Measurements from ENCODE around the gene IQCH. TPM values are rescaled to one million over a fixed set of nuclear protein-coding genes. Genes with fewer than 3 reads are reported as not detected.
"Not testable (repeated sequence)": the region's sequence is repeated elsewhere in the genome, so short reads cannot be mapped to it uniquely, and the experiment has no call there.

IQCH gene
- total and polyA plus RNA-seq, 9 donors: 0.54 to 10.0 (median 0.84) TPM

DNA sequence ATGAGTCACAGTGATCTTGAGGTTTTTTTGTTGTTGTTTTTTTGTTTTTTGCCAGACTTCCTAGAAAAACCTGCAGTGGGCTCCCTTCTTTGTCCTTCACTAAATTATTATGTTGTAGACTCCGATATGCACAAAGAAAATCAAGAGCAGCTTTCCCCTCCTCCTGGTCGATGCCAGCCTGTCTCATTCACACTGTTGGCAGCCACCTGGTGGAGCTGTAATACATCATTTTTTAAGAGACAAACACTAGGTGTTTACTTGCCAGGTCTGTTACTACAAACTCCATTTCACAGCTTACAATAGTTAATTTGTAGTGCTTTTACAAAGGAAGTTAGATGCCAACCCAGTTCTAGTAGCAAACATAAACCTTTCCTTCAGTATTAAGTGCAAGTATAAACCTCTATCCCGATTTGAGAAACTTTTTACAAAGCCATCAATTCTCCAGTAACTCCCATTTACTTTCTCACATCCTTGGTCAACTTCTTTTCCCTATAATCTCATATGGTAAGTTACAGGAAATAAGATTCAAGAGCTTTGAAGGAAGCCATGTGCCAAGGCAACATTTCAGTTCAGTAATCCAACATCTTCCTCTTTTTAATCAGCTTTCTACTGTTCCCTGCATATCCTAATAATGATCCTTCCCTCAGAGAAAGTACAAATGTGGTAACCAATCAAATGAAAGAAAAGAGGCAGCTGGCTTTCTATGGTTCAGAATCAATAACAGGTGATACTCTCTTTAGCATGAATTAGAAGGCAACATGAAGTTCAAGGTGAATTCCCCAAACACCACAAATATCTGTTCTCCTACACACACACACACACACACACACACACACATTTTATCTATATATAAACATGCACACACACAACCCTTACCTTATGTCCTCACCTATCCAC, 14.1 kb upstream of the IQCH start:
- H3K4me1 ChIP-seq (ENCODE audit: insufficient read depth): no peaks in the 10 kb centered on the region
- no peak for TF ChIP-seq EP300 (IDR thresholded peaks at IDR 0.05)
- TF ChIP-seq POLR2A (IDR thresholded peaks at IDR 0.05): no peak
- TF ChIP-seq, protein P1, sequence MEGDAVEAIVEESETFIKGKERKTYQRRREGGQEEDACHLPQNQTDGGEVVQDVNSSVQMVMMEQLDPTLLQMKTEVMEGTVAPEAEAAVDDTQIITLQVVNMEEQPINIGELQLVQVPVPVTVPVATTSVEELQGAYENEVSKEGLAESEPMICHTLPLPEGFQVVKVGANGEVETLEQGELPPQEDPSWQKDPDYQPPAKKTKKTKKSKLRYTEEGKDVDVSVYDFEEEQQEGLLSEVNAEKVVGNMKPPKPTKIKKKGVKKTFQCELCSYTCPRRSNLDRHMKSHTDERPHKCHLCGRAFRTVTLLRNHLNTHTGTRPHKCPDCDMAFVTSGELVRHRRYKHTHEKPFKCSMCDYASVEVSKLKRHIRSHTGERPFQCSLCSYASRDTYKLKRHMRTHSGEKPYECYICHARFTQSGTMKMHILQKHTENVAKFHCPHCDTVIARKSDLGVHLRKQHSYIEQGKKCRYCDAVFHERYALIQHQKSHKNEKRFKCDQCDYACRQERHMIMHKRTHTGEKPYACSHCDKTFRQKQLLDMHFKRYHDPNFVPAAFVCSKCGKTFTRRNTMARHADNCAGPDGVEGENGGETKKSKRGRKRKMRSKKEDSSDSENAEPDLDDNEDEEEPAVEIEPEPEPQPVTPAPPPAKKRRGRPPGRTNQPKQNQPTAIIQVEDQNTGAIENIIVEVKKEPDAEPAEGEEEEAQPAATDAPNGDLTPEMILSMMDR (IDR thresholded peaks at IDR 0.05): no peak
- DNase-seq: no peak
- H3K9me3 ChIP-seq: no peaks in the 10 kb centered on the region
- H3K27me3 ChIP-seq: no peaks in the 10 kb centered on the region
- no peak overlapping the region for H3K4me3 ChIP-seq
- WGBS, 3 donors: 60 to 70% (median 66%) methylated on average over 3 of the region's 3 CpGs
- intact Hi-C loops (cut with DNase I): no loop called here
- no peak overlapping the region for H3K27ac ChIP-seq
- H3K36me3 ChIP-seq: no peaks in the 10 kb centered on the region

DNA sequence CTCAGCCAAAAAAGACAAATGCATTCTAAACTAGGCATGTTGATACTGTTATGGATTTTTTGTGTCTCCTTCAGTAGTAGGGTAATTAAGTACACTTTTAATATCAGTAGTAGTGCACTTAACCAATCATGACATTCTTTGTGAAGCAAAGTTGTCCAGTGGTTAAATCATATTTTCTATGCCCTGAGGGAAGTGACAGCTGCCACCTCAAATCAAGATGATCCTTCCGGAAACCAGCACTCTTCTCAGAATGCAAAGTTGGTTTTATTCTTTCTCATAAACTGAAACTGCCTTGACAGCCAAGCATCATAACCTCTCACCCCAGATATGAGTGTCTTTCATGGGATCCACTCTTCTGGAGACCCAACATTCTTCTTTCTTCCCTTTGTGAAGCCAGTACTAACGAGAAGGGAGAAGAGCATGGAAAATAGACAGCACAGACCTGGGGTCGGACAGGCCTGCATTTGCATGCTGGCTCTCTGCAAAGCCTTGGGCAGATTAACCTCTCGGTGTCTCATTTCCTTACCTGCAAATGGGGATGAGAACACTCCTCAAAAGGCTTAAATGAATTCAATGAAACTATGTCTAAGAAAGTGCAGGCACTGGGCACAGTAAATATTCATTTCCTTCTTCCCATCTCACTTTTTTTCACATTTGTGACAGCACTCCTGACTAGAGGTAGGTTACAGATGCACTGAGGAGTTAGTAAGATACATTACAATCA, 13.3 kb upstream of the IQCH start:
- Histone ChIP-seq H3K4me1 (ENCODE audit: insufficient read depth) (no peaks in the 10 kb centered on the region), H3K36me3 (no peaks in the 10 kb centered on the region), H3K9me3 (no peaks in the 10 kb centered on the region), H3K27me3 (no peaks in the 10 kb centered on the region), H3K4me3 (no peak overlapping the region), H3K27ac (no peak overlapping the region)
- intact Hi-C loops (cut with DNase I): no loop called here
- DNase-seq: no peak
- TF ChIP-seq, protein P1 (IDR thresholded peaks at IDR 0.05): no peak
- TF ChIP-seq EP300 (IDR thresholded peaks at IDR 0.05) (no peak), POLR2A (IDR thresholded peaks at IDR 0.05) (no peak)
- WGBS, 3 donors: 79 to 88% (median 81%) methylated on average over 4 of the region's 4 CpGs

DNA sequence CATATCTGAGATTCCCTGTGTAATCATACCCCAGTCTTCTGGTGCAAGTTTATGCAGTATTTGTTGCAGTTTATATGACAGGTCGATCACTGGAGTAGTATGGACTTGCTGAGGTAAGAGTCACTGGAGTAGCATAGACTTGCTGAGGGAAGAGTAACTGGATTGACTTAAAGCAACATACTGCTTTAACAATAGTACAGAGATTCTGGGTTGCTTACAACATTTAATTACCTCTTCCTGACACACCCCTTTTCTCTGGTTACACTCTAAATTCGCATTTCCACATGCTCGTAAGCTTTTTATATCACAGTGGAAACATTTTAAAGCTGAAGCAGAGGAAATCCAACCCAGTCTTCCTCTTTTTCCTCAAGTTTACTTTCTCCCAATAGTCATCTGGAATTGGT, 11.9 kb upstream of the IQCH start:
- intact Hi-C loops (cut with DNase I): no loop called here

DNA sequence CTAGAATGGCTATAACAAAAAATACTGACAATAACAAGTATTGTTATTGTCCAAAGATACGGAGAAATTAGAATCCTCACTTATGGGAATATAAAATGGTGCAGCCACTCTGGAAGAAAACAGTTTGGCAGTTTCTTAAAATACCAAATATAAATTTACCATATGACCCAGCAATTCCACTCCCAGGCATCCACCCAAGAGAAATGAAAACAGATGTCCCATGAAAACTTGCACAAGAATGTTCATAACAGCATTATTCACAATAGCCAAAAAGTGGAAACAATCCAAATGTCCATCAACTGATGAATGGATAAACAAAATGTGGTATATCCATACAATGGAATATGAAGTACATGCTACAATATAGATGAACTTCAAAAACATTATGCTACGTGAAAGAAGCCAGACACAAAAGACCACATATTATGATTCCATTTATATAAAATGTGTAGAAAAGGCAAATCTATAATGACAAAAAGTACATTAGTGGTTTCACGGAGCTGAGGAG, 9.6 kb upstream of the IQCH start:
- H3K27ac ChIP-seq: no peak overlapping the region
- no peaks in the 10 kb centered on the region for H3K4me1 ChIP-seq (ENCODE audit: insufficient read depth)
- DNase-seq: no peak
- H3K9me3 ChIP-seq: no peaks in the 10 kb centered on the region
- TF ChIP-seq, protein P1 (IDR thresholded peaks at IDR 0.05): no peak
- TF ChIP-seq EP300 (IDR thresholded peaks at IDR 0.05) (no peak), POLR2A (IDR thresholded peaks at IDR 0.05) (no peak)
- H3K27me3 ChIP-seq: no peaks in the 10 kb centered on the region
- no peaks in the 10 kb centered on the region for H3K36me3 ChIP-seq
- 91 to 97% (median 94%) methylated on average over 3 of the region's 3 CpGs for WGBS, 3 donors
- H3K4me3 ChIP-seq: no peak overlapping the region
- intact Hi-C loops (cut with DNase I): no loop called here

More for the DNA sequence above, 11.9 kb upstream of the IQCH start:
- no peaks in the 10 kb centered on the region for H3K4me1 ChIP-seq (ENCODE audit: insufficient read depth)
- H3K27ac ChIP-seq: no peak overlapping the region
- no peaks in the 10 kb centered on the region for H3K9me3 ChIP-seq
- no peak for DNase-seq
- TF ChIP-seq POLR2A (IDR thresholded peaks at IDR 0.05): no peak
- TF ChIP-seq EP300 (IDR thresholded peaks at IDR 0.05): no peak
- TF ChIP-seq, protein P1 (IDR thresholded peaks at IDR 0.05): no peak
- no peaks in the 10 kb centered on the region for H3K27me3 ChIP-seq
- H3K4me3 ChIP-seq: no peak overlapping the region
- no peaks in the 10 kb centered on the region for H3K36me3 ChIP-seq
- 75 to 89% (median 87%) methylated on average over 3 of the region's 3 CpGs for WGBS, 3 donors

DNA sequence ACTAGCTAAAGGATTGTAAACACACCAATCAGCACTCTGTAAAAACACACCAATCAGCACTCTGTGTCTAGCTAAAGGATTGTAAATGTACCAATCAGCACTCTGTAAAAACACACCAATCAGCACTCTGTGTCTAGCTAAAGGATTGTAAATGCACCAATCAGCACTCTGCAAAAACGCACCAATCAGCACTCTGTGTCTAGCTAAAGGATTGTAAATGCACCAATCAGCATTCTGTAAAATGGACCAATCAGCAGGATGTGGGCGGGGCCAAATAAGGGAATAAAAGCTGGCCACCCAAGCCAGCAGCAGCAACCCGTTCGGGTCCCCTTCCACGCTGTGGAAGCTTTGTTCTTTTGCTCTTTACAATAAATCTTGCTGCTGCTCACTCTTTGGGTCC, 8.0 kb upstream of the IQCH start:
- H3K4me1 ChIP-seq (ENCODE audit: insufficient read depth); H3K9me3 ChIP-seq; H3K27ac ChIP-seq; DNase-seq; intact Hi-C loops (cut with DNase I); H3K4me3 ChIP-seq; H3K36me3 ChIP-seq; H3K27me3 ChIP-seq: not testable (repeated sequence)
- WGBS, 3 donors: 93 to 96% (median 95%) methylated on average over 5 of the region's 5 CpGs
